Uterus (tissue), 2 donors: ENCODE data around the gene ADAMTSL1.

Experiments used
- CTCF ChIP-seq, 4 experiments: fragments of 200-600 bp in 2 of 4; fragments of 450-650 bp in 2 of 4; sonication (generic) in 2 of 4; IDR thresholded peaks; one replicate each; pipeline ENCODE4 v1.5.1; 2016 to 2019; ENCODE audit warnings: antibody characterized with exemption in 4 of 4, mild to moderate bottlenecking in 2 of 4, moderate library complexity in 1 of 4
- POLR2A ChIP-seq, 2 donors: fragments of 450-650 bp; IDR thresholded peaks; one replicate each; pipeline ENCODE4 v1.6.1; 2016; ENCODE audit warnings: antibody characterized with exemption in 2 of 2, mild to moderate bottlenecking in 1 of 2, moderate library complexity in 1 of 2

- TF ChIP-seq CTCF (IDR thresholded peaks at IDR 0.05), result no peak
- TF ChIP-seq POLR2A (IDR thresholded peaks at IDR 0.05), result no peak
These were observed 193.2 kb downstream of the ADAMTSL1 start for GRCh38 chr9:18666986-18667772.
